Mesenchymal stem cell (in vitro differentiated cells and primary cell): ENCODE results near the gene CCDC188.
"Not testable (repeated sequence)": the region's sequence is repeated elsewhere in the genome, so short reads cannot be mapped to it uniquely, and the experiment has no call there.

Experiments
- DNase-seq: peaks from one replicate; pipeline ENCODE4 v3.0.0-alpha.2; 2013
- H2AFZ ChIP-seq: one replicate; pipeline ENCODE4 v1.6.1; 2013; ENCODE audit warnings: low read depth, mild to moderate bottlenecking, control low read depth, inconsistent platforms, low read length, moderate library complexity
- H2AK5ac ChIP-seq: 2 replicates; pipeline ENCODE4 v1.6.1; 2013; ENCODE audit warnings: low read length, moderate library complexity, mild to moderate bottlenecking, inconsistent platforms; ENCODE audit not compliant: severe bottlenecking
- H2BK120ac ChIP-seq: one replicate; pipeline ENCODE4 v1.6.1; 2013; ENCODE audit warnings: low read depth, mild to moderate bottlenecking, inconsistent platforms, low read length, moderate library complexity
- H2BK12ac ChIP-seq, 2 experiments: one replicate each; pipeline ENCODE4 v1.6.1; 2013; ENCODE audit warnings: inconsistent platforms in 2 of 2, low read length in 2 of 2, mild to moderate bottlenecking in 2 of 2, moderate library complexity in 2 of 2, control low read depth in 1 of 2
- H2BK15ac ChIP-seq: one replicate; pipeline ENCODE4 v1.6.1; 2013; ENCODE audit warnings: mild to moderate bottlenecking, low read depth, inconsistent platforms; ENCODE audit not compliant: poor library complexity, severe bottlenecking
- H2BK5ac ChIP-seq: 2 replicates; pipeline ENCODE4 v1.6.1; 2013; ENCODE audit warnings: low read depth, mild to moderate bottlenecking, low read length, control low read depth, inconsistent platforms; ENCODE audit not compliant: poor library complexity, severe bottlenecking
- H3K14ac ChIP-seq, 2 experiments: one replicate each; pipeline ENCODE4 v1.6.1; 2013; ENCODE audit warnings: inconsistent platforms in 2 of 2, low read length in 2 of 2, control low read depth in 1 of 2, mild to moderate bottlenecking in 1 of 2, moderate library complexity in 1 of 2
- H3K18ac ChIP-seq, 2 experiments: one replicate each; pipeline ENCODE4 v1.6.1; 2013; ENCODE audit warnings: inconsistent platforms in 2 of 2, low read length in 2 of 2, control low read depth in 1 of 2, low read depth in 1 of 2, mild to moderate bottlenecking in 1 of 2
- H3K23ac ChIP-seq, 2 experiments: one replicate each; pipeline ENCODE4 v1.6.1; 2013; ENCODE audit warnings: inconsistent platforms in 2 of 2, low read length in 2 of 2, mild to moderate bottlenecking in 2 of 2, moderate library complexity in 2 of 2, control low read depth in 1 of 2
- H3K27ac ChIP-seq: 2 replicates; pipeline ENCODE4 v1.5.1; 2013; ENCODE audit warnings: mild to moderate bottlenecking, moderate library complexity, low read length, control low read depth, inconsistent platforms; ENCODE audit not compliant: poor library complexity, severe bottlenecking
- H3K27me3 ChIP-seq, 2 experiments: 2 replicates each; pipeline versions ENCODE4 v1.6.1 to v1.7.0; 2013; ENCODE audit warnings: low read length in 2 of 2, mild to moderate bottlenecking in 2 of 2, moderate library complexity in 2 of 2, control low read depth in 1 of 2, inconsistent platforms in 1 of 2; ENCODE audit not compliant: control insufficient read depth in 1 of 2, insufficient read depth in 1 of 2
- H3K36me3 ChIP-seq, 2 experiments: 2 replicates each; pipeline versions ENCODE4 v1.6.1 to v1.7.0; 2013; ENCODE audit warnings: low read length in 2 of 2, control low read depth in 1 of 2, inconsistent platforms in 1 of 2, low read depth in 1 of 2, mild to moderate bottlenecking in 1 of 2; ENCODE audit not compliant: insufficient read depth in 2 of 2, control insufficient read depth in 1 of 2
- H3K4ac ChIP-seq, 2 experiments: one replicate each; pipeline ENCODE4 v1.6.1; 2013; ENCODE audit warnings: inconsistent platforms in 2 of 2, low read length in 2 of 2, mild to moderate bottlenecking in 2 of 2, moderate library complexity in 2 of 2, control low read depth in 1 of 2, low read depth in 1 of 2
- H3K4me1 ChIP-seq: 2 replicates; pipeline ENCODE4 v1.6.1; 2013; ENCODE audit warnings: low read depth, low read length, control low read depth; ENCODE audit not compliant: control insufficient read depth, insufficient read depth
- H3K4me2 ChIP-seq: 2 replicates; pipeline ENCODE4 v1.6.1; 2013; ENCODE audit warnings: low read length, mild to moderate bottlenecking, inconsistent platforms; ENCODE audit not compliant: poor library complexity, severe bottlenecking
- H3K4me3 ChIP-seq, 2 experiments: 2 replicates each; pipeline versions ENCODE4 v1.5.1 to v1.7.0; 2013; ENCODE audit warnings: low read length in 2 of 2, mild to moderate bottlenecking in 2 of 2, control low read depth in 1 of 2, low read depth in 1 of 2; ENCODE audit not compliant: insufficient read depth in 1 of 2
- H3K79me1 ChIP-seq: replicated peaks from 2 replicates; pipeline ENCODE4 v1.6.1; 2013; ENCODE audit warnings: mild to moderate bottlenecking, control low read depth, low read length, inconsistent platforms; ENCODE audit not compliant: poor library complexity, severe bottlenecking
- H3K9ac ChIP-seq: 2 replicates; pipeline ENCODE4 v1.7.0; 2013; ENCODE audit warnings: mild to moderate bottlenecking, low read length, moderate library complexity
- H3K9me3 ChIP-seq: 2 replicates; pipeline ENCODE4 v1.7.0; 2013; ENCODE audit warnings: mild to moderate bottlenecking, low read length; ENCODE audit not compliant: control insufficient read depth
- H4K8ac ChIP-seq: one replicate; pipeline ENCODE4 v1.6.1; 2013; ENCODE audit warnings: inconsistent platforms, mild to moderate bottlenecking, low read length, moderate library complexity
- H4K91ac ChIP-seq: one replicate; pipeline ENCODE4 v1.6.1; 2013; ENCODE audit warnings: mild to moderate bottlenecking, low read length, inconsistent platforms
- WGBS: methylation state at CpG from one replicate; pipeline ENCODE4 v1.1.7; 2013; ENCODE audit warnings: mixed read lengths; 5-methylcytosine and 5-hydroxymethylcytosine counted together

CCDC188 gene

DNA sequence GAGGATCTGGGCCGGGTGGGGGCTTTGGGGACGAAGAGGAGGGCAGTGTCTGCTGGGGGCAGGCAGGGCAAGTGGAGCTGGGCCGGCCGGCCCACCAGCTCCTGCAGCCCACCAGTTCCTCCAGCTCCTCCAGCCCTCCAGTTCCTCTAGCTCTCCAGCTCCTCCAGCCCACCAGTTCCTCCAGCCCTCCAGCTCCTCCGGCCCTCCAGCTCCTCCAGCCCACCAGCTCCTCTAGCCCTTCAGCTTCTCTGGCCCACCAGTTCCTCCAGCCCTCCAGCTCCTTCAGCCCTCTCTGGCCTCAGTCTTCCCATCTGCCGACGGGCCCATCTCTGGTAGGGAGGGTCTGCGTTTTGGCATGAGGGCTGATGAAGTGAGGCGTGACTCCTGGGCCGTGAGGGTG, 9.2 kb upstream of the CCDC188 start:
- Histone ChIP-seq H3K36me3 (no peaks in the 10 kb centered on the region), H3K23ac (no peak overlapping the region), H4K8ac (no peak overlapping the region), H3K18ac (no peak overlapping the region), H3K9me3 (no peaks in the 10 kb centered on the region), H3K4me1 (no peaks in the 10 kb centered on the region), H3K9ac (no peak overlapping the region), H3K14ac (no peak overlapping the region), H3K4ac (no peak overlapping the region), H4K91ac (peak overlapping the region; percentile 20), H2AK5ac (no peak overlapping the region), H2BK15ac (no peak overlapping the region), H3K27ac (no peak overlapping the region), H3K4me2 (no peak overlapping the region), H2BK120ac (no peak overlapping the region), H2BK5ac (no peak overlapping the region), H3K27me3 (peaks cover 21 to 43% of the 10 kb centered on the region in 2 experiments), H3K4me3 (no peak overlapping the region), H2AFZ (no peak overlapping the region), H3K79me1 (no peaks in the 10 kb centered on the region), H2BK12ac (no peak overlapping the region)
- WGBS, result 89% methylated on average over 10 of the region's 10 CpGs
- DNase-seq, result no peak

- H3K23ac ChIP-seq, H3K79me1 ChIP-seq, H3K27ac ChIP-seq, H2BK12ac ChIP-seq, H3K36me3 ChIP-seq, H3K18ac ChIP-seq, DNase-seq, H2BK120ac ChIP-seq, H3K9ac ChIP-seq, H3K4ac ChIP-seq, H2BK15ac ChIP-seq, H2AK5ac ChIP-seq, H4K91ac ChIP-seq, H2AFZ ChIP-seq, H3K9me3 ChIP-seq, H3K4me1 ChIP-seq, H2BK5ac ChIP-seq, H3K14ac ChIP-seq, H3K4me3 ChIP-seq, H4K8ac ChIP-seq, H3K4me2 ChIP-seq: not testable (repeated sequence)
- H3K27me3 ChIP-seq, result peaks cover 21 to 46% of the 10 kb centered on the region in 2 experiments
- 84% methylated on average over 7 of the region's 14 CpGs for WGBS
Measured at GRCh38 chr22:20159531-20159930, 8.7 kb upstream of the CCDC188 start.

GRCh38 chr22:20159076-20159475, 8.2 kb upstream of the CCDC188 start:
- no peak overlapping the region for H4K91ac ChIP-seq
- no peak overlapping the region for H2BK12ac ChIP-seq
- H3K14ac ChIP-seq, result no peak overlapping the region
- H3K27me3 ChIP-seq, result peaks cover 21 to 51% of the 10 kb centered on the region in 2 experiments
- 29% methylated on average over 8 of the region's 9 CpGs for WGBS
- H3K36me3 ChIP-seq, result no peaks in the 10 kb centered on the region
- H3K4ac ChIP-seq, result no peak overlapping the region
- H3K18ac ChIP-seq, result no peak overlapping the region
- no peak overlapping the region for H3K4me2 ChIP-seq
- no peak overlapping the region for H3K23ac ChIP-seq
- no peak overlapping the region for H2AFZ ChIP-seq
- H2AK5ac ChIP-seq, result no peak overlapping the region
- H2BK15ac ChIP-seq, result no peak overlapping the region
- no peak overlapping the region for H3K9ac ChIP-seq
- H3K9me3 ChIP-seq, result no peaks in the 10 kb centered on the region
- peaks cover 3% of the 10 kb centered on the region for H3K4me1 ChIP-seq
- no peak overlapping the region for H3K4me3 ChIP-seq
- no peak for DNase-seq
- no peak overlapping the region for H2BK120ac ChIP-seq
- H3K27ac ChIP-seq, result no peak overlapping the region
- H2BK5ac ChIP-seq, result no peak overlapping the region
- no peaks in the 10 kb centered on the region for H3K79me1 ChIP-seq
- no peak overlapping the region for H4K8ac ChIP-seq

DNA sequence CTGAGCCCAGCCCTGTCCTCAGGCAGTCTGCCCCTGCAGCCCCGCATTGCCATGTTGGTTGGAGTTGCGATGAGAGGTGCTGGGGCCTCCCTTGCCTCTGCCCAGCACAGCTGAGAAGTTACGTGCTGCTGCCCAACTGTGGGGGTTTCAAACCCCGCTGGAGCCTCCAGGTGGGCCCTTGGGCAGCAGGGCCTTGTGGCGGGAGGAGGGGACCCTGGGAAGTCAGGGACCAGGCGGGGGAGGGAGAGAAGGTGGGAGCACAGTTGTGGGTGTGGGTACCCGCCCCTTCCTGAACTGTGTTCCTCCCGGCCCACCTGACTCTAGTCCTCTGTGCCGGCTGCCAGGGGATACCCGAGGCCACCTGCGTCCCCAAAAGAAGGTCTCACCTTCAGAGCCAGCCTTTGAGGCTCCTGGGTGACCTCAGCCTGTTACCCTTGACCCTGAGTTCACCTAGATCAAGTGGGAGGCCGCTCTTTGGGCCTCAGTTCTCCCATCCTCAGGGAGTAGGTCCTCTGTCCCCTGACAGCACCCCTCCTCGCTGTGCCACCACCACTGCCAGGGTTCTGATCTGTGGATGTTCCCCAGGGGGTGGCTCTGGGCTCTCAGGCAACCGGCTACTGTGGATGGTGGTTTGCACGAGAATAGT, 7.7 kb upstream of the CCDC188 start:
- Histone ChIP-seq H2BK12ac (no peak overlapping the region), H3K18ac (no peak overlapping the region), H3K4me3 (no peak overlapping the region), H3K79me1 (no peaks in the 10 kb centered on the region), H2BK120ac (no peak overlapping the region), H2BK5ac (no peak overlapping the region), H3K4me1 (peaks cover 7% of the 10 kb centered on the region), H3K27ac (no peak overlapping the region), H2AK5ac (no peak overlapping the region), H3K9ac (no peak overlapping the region), H3K14ac (no peak overlapping the region), H4K8ac (no peak overlapping the region), H3K9me3 (no peaks in the 10 kb centered on the region), H3K36me3 (no peaks in the 10 kb centered on the region), H3K4me2 (no peak overlapping the region), H4K91ac (no peak overlapping the region), H2BK15ac (no peak overlapping the region), H3K23ac (no peak overlapping the region), H2AFZ (no peak overlapping the region), H3K27me3 (peaks cover 21 to 56% of the 10 kb centered on the region in 2 experiments), H3K4ac (no peak overlapping the region)
- DNase-seq, result no peak
- WGBS, result 74% methylated on average over 14 of the region's 15 CpGs
